GM19463 (cell line): ENCODE data around the gene MIF4GD.

Experiments
- ATAC-seq: cut with Tn5 transposase; IDR thresholded peaks from one replicate; pipeline ENCODE4 v1.9.1; 2021; ENCODE audit warnings: mild to moderate bottlenecking, moderate library complexity; ENCODE audit not compliant: unreplicated experiment

The MIF4GD gene

DNA sequence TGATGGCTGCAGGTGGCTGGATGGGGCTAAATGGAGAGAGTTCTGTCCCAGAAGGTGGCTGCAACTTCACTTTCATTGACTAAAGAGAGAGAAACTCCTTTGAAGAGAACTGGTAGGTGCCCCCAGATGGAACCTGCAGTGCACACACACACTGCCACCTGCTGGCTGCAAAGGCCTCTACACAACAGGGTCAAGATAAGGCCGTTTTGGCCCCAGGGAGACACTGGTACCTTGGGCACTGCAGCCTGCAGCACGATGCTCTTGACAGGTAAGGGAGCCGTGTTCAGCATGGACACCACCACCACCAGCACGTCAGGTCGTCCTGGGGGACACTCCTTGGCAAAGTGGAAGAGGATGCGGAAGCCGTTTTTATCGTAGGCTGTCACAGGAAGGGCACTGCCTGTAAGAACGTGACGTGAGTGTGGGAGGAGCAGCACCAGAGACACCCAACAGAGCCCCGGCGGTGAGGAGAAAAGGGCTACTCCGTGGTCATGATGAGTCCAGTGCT is 32.3 kb downstream of the MIF4GD start:
- ATAC-seq, result no peak

DNA sequence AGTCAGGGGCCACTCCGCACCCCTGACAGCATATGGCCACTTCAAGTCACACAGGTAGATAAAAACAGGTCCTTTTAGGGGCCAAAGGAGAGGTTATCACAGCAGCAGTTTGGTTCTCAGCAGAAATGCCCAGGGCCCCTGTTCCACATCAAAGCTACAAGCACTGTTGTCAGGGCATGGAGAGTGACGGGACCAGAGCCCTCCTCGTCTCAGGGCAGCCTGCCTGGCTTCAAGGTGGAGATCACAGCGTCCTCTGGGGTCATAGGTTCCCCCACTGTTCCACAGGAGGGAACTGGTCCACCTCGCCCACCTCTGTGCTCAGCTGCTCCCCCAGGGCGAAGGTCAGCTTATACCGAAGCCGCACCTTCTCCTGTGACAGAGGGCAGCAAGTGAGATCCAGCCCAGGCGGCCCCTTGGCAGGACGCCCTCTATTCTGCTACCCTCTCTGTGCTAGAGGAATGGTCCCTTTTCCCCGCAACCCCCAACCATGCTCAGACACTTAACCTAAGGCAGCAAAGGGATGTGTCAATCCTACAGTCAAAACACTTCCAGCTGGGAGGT is 32.9 kb downstream of the MIF4GD start:
- ATAC-seq, result no peak

DNA sequence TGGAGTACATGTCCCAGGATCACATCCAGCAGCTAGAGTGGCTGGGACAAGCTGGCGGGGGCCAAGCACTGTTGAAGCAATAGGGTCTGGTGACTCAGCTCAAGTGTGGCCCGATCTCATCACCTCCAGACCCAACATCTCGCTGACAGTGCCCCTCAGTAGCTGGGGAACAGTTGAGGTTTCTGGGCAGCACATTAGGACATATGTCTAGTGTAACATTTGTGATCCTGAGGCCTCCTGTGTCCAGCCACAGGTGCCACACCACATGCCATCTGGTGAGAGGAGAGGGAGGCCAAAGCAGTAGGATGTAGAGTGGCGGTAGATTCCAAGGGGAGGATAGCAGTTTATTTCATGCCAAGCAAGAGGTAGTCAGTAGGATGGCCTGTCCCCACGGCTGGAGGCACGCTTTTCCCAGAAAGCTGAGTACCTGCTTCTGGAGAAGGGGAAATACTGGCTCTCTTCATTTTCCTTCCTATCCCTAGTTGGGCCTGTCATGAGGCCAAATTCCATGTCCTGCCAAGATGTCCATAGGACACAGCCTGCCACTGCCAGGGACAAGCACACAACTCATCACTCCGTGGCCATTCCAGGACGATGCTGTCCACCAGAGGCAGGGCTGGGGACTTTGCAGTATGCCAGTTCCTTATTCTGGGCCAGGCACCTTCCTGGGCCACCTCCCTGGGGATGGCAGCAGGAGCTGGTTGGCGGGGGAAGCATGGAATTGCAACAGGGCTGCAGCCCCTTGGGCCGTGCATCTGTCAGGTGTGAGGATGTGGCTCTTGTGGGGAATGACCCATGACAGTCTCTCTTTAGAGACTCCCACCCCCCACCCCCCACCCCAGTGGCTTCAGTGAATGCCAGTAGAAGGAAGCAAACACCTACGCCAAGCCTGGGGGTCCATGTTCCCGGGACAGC is 33.7 kb downstream of the MIF4GD start:
- ATAC-seq, result no peak

DNA sequence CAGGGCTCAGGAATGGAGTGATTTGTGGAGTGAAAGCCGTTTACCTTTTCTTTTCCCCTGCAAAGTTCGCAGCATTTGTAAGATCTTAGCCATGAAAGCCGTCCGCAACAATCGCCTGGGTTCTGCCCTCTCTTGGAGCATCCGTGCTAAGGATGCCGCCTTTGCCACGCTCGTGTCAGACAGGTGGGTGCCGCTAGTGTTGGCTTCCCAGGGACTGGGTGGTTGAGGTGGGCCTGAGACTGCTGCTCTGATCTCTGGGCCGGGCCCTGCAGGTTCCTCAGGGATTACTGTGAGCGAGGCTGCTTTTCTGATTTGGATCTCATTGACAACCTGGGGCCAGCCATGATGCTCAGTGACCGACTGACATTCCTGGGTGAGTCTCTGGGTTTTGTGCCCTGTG is 38.2 kb downstream of the MIF4GD start:
- no peak for ATAC-seq

DNA sequence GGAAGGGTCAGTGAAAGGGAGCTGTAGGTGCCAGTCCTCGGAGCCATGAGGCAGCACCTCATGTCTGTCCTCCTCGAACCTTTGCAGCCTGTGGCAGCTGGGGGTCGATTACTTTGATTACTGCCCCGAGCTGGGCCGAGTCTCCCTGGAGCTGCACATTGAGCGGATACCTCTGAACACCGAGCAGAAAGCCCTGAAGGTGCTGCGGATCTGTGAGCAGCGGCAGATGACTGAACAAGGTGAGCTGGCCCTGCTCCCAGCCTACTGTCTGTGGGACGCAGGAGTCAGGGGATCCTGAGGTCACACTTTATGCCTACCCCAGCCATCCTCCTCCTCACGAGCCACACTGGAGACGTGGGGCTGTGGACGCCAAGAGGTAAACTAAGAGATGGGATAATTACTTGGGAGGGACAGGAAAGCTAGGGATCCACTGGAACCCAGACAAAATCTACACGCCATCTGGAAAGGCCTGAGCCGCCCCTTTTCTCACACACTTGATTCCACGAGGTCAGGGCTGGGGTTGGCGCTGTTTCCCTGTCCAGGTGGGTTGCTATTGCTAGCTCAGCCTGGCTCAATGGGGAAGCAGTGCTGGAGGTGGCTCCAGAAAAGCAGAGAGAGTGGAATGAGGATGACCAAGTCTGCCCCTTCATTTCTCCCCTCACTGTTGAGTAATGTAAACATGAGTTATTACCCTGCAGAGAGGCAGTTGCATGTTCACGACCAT is 39.1 kb downstream of the MIF4GD start:
- no peak for ATAC-seq

DNA sequence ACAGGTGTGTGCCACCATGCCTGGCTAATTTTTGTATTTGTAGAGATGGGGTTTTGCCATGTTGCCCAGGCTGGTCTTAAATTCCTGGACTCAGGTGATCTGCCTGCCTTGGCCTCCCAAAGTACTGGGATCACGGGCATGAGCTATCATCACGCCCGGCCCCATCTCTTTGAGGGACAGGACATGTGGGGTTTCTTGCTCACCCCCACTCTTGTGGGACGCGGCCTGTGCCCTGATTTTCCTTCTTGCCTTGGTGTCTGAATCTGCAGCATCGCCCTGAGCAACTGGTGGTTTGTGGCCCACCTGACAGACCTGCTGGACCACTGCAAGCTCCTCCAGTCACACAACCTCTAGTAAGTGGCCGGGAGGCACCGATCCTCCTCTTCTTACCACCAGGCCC is 40.0 kb downstream of the MIF4GD start:
- ATAC-seq, result no peak

DNA sequence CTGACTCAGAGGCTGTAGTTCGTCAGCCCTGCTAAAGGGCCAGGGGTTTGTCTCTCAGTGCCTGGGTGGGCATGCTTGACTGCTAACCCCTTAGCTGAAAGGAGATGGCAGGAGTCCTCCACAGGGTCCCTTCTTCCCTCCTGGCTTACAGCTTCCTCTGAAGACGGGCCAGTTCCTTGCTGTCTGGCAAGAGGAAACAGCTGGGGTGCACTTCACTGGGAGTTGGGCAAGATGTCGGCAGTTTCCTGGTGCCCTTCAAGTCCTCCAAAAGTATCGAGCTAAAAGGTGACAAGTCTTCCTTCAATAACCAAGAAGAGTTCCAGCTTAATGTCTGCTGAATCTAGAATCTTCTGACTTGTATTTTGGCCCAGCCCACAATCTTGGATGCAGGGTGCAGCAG is 42.2 kb downstream of the MIF4GD start:
- no peak for ATAC-seq

DNA sequence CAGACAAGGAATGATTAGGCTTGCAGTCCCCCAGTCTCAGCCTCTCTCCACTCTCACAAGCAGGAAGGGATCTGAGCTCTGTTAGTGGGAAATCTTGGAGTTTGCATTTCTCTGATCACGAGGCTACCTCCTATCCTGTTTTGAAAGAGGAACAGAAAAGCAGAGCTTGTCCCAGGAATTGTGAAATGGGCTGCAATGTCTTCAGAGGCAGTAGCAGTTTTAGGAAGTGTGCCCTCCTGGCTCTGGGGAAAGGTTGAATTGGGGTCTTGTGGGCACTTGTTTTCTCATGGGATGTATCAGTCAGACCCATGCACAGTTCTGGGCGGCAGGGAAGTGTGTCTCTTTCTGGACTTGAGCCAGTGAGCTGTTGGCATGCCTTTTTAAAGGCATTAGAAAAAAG is 42.7 kb downstream of the MIF4GD start:
- no peak for ATAC-seq

DNA sequence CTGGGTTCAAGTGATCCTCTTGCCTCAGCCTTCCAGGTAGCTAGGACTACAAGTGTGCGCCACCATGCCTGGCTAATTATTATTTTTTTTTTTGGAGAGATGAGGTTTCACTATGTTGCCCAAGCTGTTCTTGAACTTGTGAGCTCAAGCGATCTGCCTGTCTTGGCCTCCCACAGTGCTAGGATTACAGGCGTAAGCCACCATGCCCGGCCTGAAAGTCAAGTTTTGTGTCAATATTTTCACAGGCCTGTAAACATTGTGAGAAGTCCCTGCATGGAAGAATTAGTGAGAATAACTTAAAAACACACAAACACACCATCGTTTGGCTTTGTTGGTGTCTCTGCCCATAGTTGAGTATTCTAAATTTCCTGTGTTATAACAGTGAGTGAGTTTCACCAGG is 43.3 kb downstream of the MIF4GD start:
- no peak for ATAC-seq

GRCh38 chr17:75225016-75225415 is 46.0 kb downstream of the MIF4GD start:
- no peak for ATAC-seq

DNA sequence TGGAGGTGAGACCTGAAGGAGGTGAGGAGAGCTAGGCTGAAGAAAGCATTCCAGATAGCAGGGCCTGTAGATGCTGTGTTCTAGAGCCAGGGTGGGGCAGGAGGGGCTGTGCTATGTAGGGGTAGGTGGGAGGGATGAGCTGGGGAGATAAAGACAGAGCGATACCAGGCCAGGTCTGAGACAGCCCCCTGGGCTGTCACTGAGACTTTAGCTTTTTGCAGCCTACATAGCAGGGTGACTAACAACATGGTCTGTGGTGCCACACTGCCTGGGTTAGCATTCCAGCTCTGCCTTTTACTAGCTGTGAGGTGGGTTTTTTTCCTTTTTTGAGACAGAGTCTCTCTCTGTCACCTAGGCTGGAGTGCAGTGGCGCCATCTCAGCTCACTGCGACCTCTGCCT is 51.2 kb downstream of the MIF4GD start:
- ATAC-seq, result no peak

DNA sequence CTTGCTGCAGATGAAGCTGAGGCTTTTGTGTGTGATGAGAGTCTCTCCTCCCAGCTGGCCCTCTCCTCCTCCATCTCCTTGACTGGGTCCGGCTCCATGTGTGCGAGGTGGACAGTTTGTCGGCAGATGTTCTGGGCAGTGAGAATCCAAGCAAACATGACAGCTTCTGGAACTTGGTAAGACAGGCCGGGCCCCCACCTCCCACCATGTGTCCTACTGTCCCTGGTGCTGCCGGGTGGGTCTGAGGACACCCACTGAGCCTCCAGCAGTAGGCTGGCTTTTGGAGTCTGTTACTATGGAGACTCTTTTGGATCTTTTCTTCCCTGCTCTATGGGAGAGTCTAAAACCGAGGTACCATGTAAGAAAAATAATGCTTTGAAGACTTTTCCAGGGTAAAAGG is 52.9 kb downstream of the MIF4GD start:
- no peak for ATAC-seq
